DOHH2 (cell line): ENCODE measurements around the gene SIT1.
"Not testable (repeated sequence)": the region's sequence is repeated elsewhere in the genome, so short reads cannot be mapped to it uniquely, and the experiment has no call there.

Experiments used
- H3F3A ChIP-seq: fragments of 200-600 bp; sonication (generic), shearing (Covaris generic); 2 replicates; pipeline ENCODE4 v1.6.0; 2016; ENCODE audit warnings: antibody characterized with exemption, mild to moderate bottlenecking; ENCODE audit not compliant: control insufficient read depth, insufficient read depth
- H3K27ac ChIP-seq: fragments of 200-600 bp; sonication (generic); 2 replicates; pipeline ENCODE4 v1.5.1; 2014; ENCODE audit warnings: low read depth, mild to moderate bottlenecking, low read length, moderate library complexity
- H3K27me3 ChIP-seq: fragments of 200-600 bp; sonication (generic); 2 replicates; pipeline ENCODE4 v1.6.1; 2014; ENCODE audit warnings: mild to moderate bottlenecking, low read length, mixed read lengths; ENCODE audit not compliant: control insufficient read depth
- H3K36me3 ChIP-seq: fragments of 200-600 bp; sonication (generic); 2 replicates; pipeline ENCODE4 v1.6.1; 2014; ENCODE audit warnings: mild to moderate bottlenecking, low read length, moderate library complexity, mixed read lengths; ENCODE audit not compliant: control insufficient read depth
- H3K4me1 ChIP-seq: fragments of 200-600 bp; sonication (generic); 2 replicates; pipeline ENCODE4 v1.6.1; 2014; ENCODE audit warnings: mild to moderate bottlenecking, low read length, mixed read lengths; ENCODE audit not compliant: control insufficient read depth
- H3K4me2 ChIP-seq: fragments of 200-600 bp; sonication (generic); 2 replicates; pipeline ENCODE4 v1.6.0; 2014; ENCODE audit warnings: mild to moderate bottlenecking, low read length, moderate library complexity
- H3K4me3 ChIP-seq: fragments of 200-600 bp; sonication (generic); 2 replicates; pipeline ENCODE4 v1.5.1; 2014; ENCODE audit warnings: mild to moderate bottlenecking, low read length, mixed read lengths
- H3K79me2 ChIP-seq: fragments of 200-600 bp; sonication (generic); 2 replicates; pipeline ENCODE4 v1.6.1; 2014; ENCODE audit warnings: mild to moderate bottlenecking, low read length, mixed read lengths; ENCODE audit not compliant: control insufficient read depth
- H3K9me2 ChIP-seq: fragments of 200-600 bp; sonication (generic); replicated peaks from 2 replicates; pipeline ENCODE4 v1.6.1; 2014; ENCODE audit warnings: mild to moderate bottlenecking, low read length, mixed read lengths; ENCODE audit not compliant: control insufficient read depth
- H3K9me3 ChIP-seq: fragments of 200-600 bp; sonication (generic); 2 replicates; pipeline ENCODE4 v1.6.1; 2014; ENCODE audit warnings: antibody characterized with exemption, low read length, mixed read lengths; ENCODE audit not compliant: control insufficient read depth, insufficient read depth
- H4K20me1 ChIP-seq: fragments of 200-600 bp; sonication (generic); 2 replicates; pipeline ENCODE4 v1.6.0; 2014; ENCODE audit warnings: low read depth, mild to moderate bottlenecking, antibody characterized with exemption, low read length, moderate library complexity; ENCODE audit not compliant: control insufficient read depth, insufficient read depth
- CTCF ChIP-seq: fragments of 200-600 bp; sonication (generic); IDR thresholded peaks from one replicate; pipeline ENCODE4 v1.5.1; 2014; ENCODE audit warnings: antibody characterized with exemption, mild to moderate bottlenecking, low read depth, low read length; ENCODE audit not compliant: poor library complexity, severe bottlenecking
- EZH2phosphoT487 ChIP-seq: fragments of 200-600 bp; sonication (generic); IDR thresholded peaks from 2 replicates; pipeline ENCODE4 v1.6.1; 2017; ENCODE audit warnings: borderline replicate concordance, mild to moderate bottlenecking, antibody characterized with exemption, low read length, moderate library complexity, mixed read lengths

SIT1 gene

GRCh38 chr9:35636877-35637246, 13.9 kb downstream of the SIT1 start:
- H3K9me2 ChIP-seq, H3K27me3 ChIP-seq, H3K9me3 ChIP-seq, H3K79me2 ChIP-seq, H4K20me1 ChIP-seq, H3K36me3 ChIP-seq: not testable (repeated sequence)
- H3K27ac ChIP-seq: peak overlapping the region; percentile 86
- H3K4me1 ChIP-seq: peaks cover 65% of the 10 kb centered on the region
- H3F3A ChIP-seq: peaks cover 22% of the 10 kb centered on the region
- H3K4me3 ChIP-seq: peak overlapping the region; percentile 49
- peak overlapping the region; percentile 75 for H3K4me2 ChIP-seq

DNA sequence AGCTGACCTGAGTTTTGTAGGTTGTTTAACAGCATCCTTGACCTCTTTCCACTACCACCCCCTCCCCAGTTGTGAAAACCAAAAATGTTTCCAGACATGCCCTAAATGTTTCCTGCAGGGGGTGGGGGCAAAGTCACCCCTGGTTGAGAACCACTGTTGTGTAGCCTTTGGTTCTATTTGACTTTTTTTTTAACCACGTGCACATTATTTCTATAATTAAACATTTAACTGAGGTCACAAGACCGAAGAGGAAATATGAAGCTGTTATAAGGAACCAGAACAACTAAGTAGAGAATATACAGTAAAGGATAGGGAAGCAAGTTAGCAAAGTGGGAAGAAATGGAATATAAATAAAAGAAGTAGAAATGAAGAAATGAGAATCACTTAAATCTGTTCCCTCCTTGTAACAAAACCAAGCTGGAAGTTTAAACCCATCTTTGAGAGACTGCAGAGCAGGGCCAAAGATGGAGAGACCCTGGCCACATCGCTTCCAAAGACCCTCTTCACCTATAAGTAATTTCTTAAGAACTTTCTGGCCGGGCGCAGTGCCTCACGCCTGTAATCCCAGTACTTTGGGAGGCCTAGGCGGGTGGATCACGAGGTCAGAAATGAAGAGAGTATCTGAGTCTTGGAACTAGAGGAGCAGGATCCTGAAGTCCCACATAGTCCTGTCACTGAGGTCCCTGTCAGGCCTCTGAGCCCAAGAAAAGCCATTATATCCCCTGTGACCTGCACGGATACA, 14.4 kb downstream of the SIT1 start:
- Histone ChIP-seq H4K20me1 (no peaks in the 10 kb centered on the region), H3K9me2 (no peaks in the 10 kb centered on the region), H3K79me2 (no peaks in the 10 kb centered on the region), H3K36me3 (peaks cover 3% of the 10 kb centered on the region; the same call in 1 of the 2 replicates), H3K9me3 (no peaks in the 10 kb centered on the region), H3K4me1 (peaks cover 65% of the 10 kb centered on the region), H3F3A (peaks cover 22% of the 10 kb centered on the region), H3K27me3 (no peaks in the 10 kb centered on the region), H3K27ac (peak overlapping the region; percentile 86), H3K4me2 (peak overlapping the region; percentile 75), H3K4me3 (peak overlapping the region; percentile 49)
- TF ChIP-seq CTCF (no peak), EZH2phosphoT487 (no peak)

- Histone ChIP-seq H3K9me2 (no peaks in the 10 kb centered on the region), H3K27ac (peak overlapping the region; percentile 86), H3K4me3 (peak overlapping the region; percentile 49), H3K4me2 (peak overlapping the region; percentile 75), H3K27me3 (no peaks in the 10 kb centered on the region), H3K79me2 (no peaks in the 10 kb centered on the region), H3K4me1 (peaks cover 65% of the 10 kb centered on the region), H4K20me1 (no peaks in the 10 kb centered on the region), H3F3A (peaks cover 24% of the 10 kb centered on the region), H3K9me3 (no peaks in the 10 kb centered on the region), H3K36me3 (peaks cover 3% of the 10 kb centered on the region; the same call in 1 of the 2 replicates)
- TF ChIP-seq CTCF: no peak
- no peak for TF ChIP-seq EZH2phosphoT487
These were observed 15.0 kb downstream of the SIT1 start for GRCh38 chr9:35635730-35636129.

DNA sequence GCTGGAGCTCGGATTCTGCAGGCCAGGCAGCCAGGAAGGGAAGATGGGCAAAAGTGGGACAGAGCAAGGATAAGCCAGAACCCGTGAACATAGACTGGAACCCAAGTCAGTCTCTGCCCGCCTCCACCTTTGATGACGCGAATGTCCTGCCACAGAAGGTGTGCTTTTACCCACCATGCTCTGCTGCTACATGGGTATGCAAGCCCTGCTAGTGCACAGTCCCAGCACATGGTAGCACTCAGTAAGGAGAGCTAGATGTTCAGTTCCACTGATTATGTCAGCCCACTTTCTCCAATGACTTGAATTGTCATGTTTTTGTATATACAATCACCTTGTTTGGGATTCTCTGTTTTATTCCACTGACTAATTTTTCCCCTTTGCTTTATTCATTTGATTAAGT, 21.1 kb downstream of the SIT1 start:
- Histone ChIP-seq H3K4me3 (no peak overlapping the region), H3K27me3 (no peaks in the 10 kb centered on the region), H3K4me1 (peaks cover 12% of the 10 kb centered on the region), H3F3A (peaks cover 13% of the 10 kb centered on the region), H4K20me1 (no peaks in the 10 kb centered on the region), H3K9me3 (no peaks in the 10 kb centered on the region), H3K9me2 (no peaks in the 10 kb centered on the region), H3K79me2 (no peaks in the 10 kb centered on the region), H3K4me2 (no peak overlapping the region), H3K36me3 (no peaks in the 10 kb centered on the region), H3K27ac (no peak overlapping the region)
- no peak for TF ChIP-seq EZH2phosphoT487
- no peak for TF ChIP-seq CTCF
